BLaER1 (cell line): ENCODE results near the gene CCDC92.
"Not testable (repeated sequence)": the region's sequence is repeated elsewhere in the genome, so short reads cannot be mapped to it uniquely, and the experiment has no call there.

ENCODE experiments used
- H3K27ac ChIP-seq: shearing (Covaris generic); formaldehyde crosslinking; 2 replicates; pipeline ENCODE4 v1.8.1; 2022
- H3K27me3 ChIP-seq: shearing (Covaris generic); formaldehyde crosslinking; 2 replicates; pipeline ENCODE4 v1.8.1; 2022
- H3K36me3 ChIP-seq: shearing (Covaris generic); formaldehyde crosslinking; 2 replicates; pipeline ENCODE4 v1.8.1; 2022
- H3K4me1 ChIP-seq: shearing (Covaris generic); formaldehyde crosslinking; 2 replicates; pipeline ENCODE4 v1.8.1; 2022
- H3K4me2 ChIP-seq: shearing (Covaris generic); formaldehyde crosslinking; 2 replicates; pipeline ENCODE4 v1.8.1; 2022
- H3K4me3 ChIP-seq: shearing (Covaris generic); formaldehyde crosslinking; 2 replicates; pipeline ENCODE4 v1.8.1; 2022
- H3K9ac ChIP-seq: shearing (Covaris generic); formaldehyde crosslinking; 2 replicates; pipeline ENCODE4 v1.8.1; 2022
- H3K9me3 ChIP-seq: shearing (Covaris generic); formaldehyde crosslinking; 2 replicates; pipeline ENCODE4 v1.8.1; 2022
- H4K20me1 ChIP-seq: shearing (Covaris generic); formaldehyde crosslinking; 2 replicates; pipeline ENCODE4 v1.8.1; 2022
- Cebpa-rat ChIP-seq: shearing (Covaris generic); IDR thresholded peaks from 2 replicates; pipeline ENCODE4 v1.8.1; 2022

The CCDC92 gene

DNA sequence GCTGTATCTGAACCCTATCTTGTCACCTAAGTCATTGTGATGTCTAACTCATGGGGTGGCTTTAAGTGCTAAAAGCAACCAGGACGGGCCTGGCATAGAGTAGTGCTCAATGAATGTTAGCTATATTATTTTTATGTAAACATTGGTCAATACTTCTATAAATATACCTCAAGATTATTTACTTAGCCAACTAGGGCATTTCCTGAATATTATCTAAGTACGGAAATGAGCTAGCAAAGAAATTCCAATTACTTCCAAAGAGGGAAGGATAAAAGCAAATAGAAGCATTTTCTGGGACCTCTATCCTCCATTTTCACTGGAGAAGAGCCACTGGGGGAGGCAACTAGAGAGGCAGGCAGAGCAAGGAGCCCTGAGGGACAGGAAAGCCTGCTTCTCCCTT lies 20.6 kb downstream of the CCDC92 start:
- Histone ChIP-seq H3K9me3 (no peaks in the 10 kb centered on the region), H3K4me2 (no peak overlapping the region), H3K4me1 (peaks cover 4% of the 10 kb centered on the region), H3K27ac (no peak overlapping the region), H3K9ac (no peak overlapping the region), H3K4me3 (no peak overlapping the region), H3K36me3 (peaks cover 4% of the 10 kb centered on the region; the same call in 1 of the 2 replicates), H4K20me1 (peaks cover 7% of the 10 kb centered on the region; the same call in 1 of the 2 replicates), H3K27me3 (no peaks in the 10 kb centered on the region)
- no peak for TF ChIP-seq Cebpa-rat

DNA sequence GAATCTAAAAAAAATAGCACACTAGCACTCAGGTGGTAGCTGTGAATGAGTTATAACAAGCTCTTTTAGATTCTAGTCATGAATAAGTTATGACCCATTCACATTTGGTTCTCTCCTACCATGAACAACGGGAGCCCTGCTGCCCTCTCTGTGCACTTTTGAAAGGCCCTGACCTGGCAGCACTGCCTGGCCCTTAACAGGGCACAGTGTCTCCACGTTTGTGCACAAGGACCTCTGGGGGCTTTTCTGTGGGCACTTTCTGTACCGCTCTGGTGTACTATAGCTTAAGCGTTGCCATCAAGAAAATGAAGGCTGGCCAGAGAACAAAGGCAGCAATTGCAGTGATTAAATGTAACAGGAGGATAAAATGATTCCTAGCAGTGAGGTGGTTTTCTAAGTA lies 21.2 kb downstream of the CCDC92 start:
- Histone ChIP-seq H3K36me3 (peaks cover 4% of the 10 kb centered on the region; the same call in 1 of the 2 replicates), H3K9ac (no peak overlapping the region), H3K4me1 (peaks cover 4% of the 10 kb centered on the region; the same call in 1 of the 2 replicates), H3K4me2 (no peak overlapping the region), H3K27ac (no peak overlapping the region), H3K27me3 (no peaks in the 10 kb centered on the region), H3K9me3 (no peaks in the 10 kb centered on the region), H3K4me3 (no peak overlapping the region), H4K20me1 (peaks cover 7% of the 10 kb centered on the region; the same call in 1 of the 2 replicates)
- TF ChIP-seq Cebpa-rat: no peak

DNA sequence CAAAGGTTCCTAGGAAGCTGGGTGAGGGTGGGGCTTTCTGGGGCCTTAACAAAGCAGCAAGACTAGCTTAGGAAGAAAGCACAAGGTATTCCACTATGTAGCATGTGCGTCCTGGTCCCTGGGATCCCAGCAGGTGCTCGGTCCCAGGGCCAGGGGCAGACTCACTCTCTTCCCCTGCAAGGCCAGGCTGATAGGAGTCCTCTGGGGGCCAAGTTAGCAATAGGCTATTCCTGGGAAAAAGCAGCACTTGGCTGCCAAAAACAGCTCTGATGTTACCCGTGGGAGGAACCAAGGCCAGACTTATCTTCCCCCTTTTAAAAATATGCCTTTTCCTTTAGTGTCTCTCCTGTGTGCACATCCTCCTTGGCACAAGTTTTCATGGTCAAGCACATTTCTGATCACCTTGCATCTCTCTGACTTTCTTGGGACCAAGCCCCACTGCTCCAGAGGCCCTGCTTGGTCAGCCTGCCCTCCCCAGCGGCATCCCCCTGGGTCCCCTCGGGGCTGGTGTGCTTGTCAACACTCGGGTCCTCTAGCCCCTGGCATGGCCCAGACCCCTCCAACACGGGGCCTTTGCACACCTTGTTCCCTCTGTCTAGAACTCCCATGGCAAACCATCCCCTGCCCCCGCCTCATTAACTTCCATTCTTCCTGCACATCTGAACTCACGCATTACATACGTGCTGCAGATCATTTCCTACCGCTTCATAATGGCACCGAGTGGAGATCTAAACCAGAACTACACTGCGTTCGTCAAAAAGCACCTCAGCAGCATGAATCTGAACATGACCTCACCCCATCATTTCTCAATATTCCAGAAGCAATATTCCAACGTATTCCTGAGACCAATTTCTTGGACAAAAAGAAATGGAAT lies 21.9 kb downstream of the CCDC92 start:
- H3K27ac ChIP-seq: no peak overlapping the region
- H3K9ac ChIP-seq: no peak overlapping the region
- peaks cover 7% of the 10 kb centered on the region; the same call in 1 of the 2 replicates for H4K20me1 ChIP-seq
- H3K9me3 ChIP-seq: no peaks in the 10 kb centered on the region
- no peak for TF ChIP-seq Cebpa-rat
- H3K36me3 ChIP-seq: peaks cover 4% of the 10 kb centered on the region; the same call in 1 of the 2 replicates
- H3K27me3 ChIP-seq: no peaks in the 10 kb centered on the region
- H3K4me2 ChIP-seq: no peak overlapping the region
- peaks cover 4% of the 10 kb centered on the region; the same call in 1 of the 2 replicates for H3K4me1 ChIP-seq
- no peak overlapping the region for H3K4me3 ChIP-seq

DNA sequence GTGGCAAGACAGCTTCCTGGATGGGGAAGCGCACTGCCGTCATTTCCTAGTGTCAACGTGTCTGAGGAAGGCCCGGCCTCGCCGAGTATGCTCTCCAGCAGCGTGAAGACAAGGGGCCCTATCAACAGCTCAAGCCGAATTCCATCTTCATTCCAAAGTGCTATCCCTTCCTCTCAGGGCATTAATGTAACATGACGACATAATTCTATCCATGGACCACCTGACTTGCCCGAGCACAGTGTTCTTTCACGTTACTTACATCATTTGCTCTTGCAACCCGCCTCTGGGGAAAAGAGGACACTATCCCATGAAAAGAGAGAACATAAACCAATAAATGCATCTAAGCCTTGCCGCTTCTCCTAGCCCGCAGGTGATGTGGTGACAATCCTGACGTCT lies 22.9 kb downstream of the CCDC92 start:
- H3K4me2 ChIP-seq: no peak overlapping the region
- peaks cover 7% of the 10 kb centered on the region; the same call in 1 of the 2 replicates for H4K20me1 ChIP-seq
- no peak overlapping the region for H3K27ac ChIP-seq
- H3K9me3 ChIP-seq: no peaks in the 10 kb centered on the region
- H3K4me1 ChIP-seq: peaks cover 4% of the 10 kb centered on the region; the same call in 1 of the 2 replicates
- H3K27me3 ChIP-seq: no peaks in the 10 kb centered on the region
- TF ChIP-seq Cebpa-rat: no peak
- H3K9ac ChIP-seq: no peak overlapping the region
- H3K4me3 ChIP-seq: no peak overlapping the region
- H3K36me3 ChIP-seq: peaks cover 4% of the 10 kb centered on the region; the same call in 1 of the 2 replicates

DNA sequence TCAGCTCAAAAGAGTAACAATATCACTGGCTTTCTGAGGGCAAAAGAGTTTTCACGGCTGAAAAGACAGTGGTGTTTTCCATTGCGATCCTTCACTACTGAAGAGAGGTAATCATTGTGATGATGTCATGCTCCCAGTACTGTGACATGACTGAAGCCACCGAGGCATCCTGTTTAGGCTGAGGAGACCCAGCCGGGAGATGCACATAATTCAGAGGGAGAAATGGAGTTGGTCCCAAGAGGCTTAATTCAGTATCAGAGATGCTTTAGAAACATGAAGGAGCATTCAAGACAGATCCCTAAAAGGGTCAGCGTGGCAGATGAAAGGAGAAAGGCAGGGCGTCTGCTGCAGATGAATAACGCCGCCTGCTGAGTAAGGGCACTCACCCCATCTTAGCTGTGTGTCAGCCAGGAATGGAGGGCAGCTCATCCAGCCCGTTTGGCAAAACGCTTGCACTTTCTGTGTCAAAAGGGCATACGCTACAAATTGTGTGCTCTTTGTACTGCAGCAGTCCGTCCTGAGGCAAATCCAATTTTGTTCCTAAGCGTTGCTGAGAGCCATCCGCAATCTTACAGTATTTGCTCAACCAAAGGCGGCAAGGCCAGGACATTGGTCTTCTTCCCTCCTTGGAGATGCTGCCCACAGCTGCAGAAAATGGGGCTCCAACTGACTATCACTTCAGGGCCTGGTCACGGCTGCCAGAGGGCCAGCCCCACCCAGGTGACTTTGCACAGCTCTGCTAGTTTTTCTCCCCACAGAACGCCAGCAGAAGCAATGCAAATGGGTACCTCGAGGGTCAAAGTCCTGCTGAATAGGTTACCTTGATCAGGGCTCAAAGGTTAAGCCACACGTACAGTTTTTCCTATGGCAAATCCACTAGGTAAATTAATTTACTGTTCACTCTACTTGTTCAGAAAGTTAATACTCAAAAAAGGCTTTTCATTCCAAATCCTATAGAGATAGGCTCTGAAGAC lies 23.5 kb downstream of the CCDC92 start:
- TF ChIP-seq Cebpa-rat: no peak
- H3K4me1 ChIP-seq: peaks cover 9% of the 10 kb centered on the region
- no peak overlapping the region for H3K4me3 ChIP-seq
- no peak overlapping the region for H3K9ac ChIP-seq
- no peaks in the 10 kb centered on the region for H3K27me3 ChIP-seq
- peaks cover 4% of the 10 kb centered on the region; the same call in 1 of the 2 replicates for H3K36me3 ChIP-seq
- no peak overlapping the region for H3K4me2 ChIP-seq
- no peak overlapping the region for H3K27ac ChIP-seq
- peaks cover 7% of the 10 kb centered on the region; the same call in 1 of the 2 replicates for H4K20me1 ChIP-seq
- no peaks in the 10 kb centered on the region for H3K9me3 ChIP-seq

DNA sequence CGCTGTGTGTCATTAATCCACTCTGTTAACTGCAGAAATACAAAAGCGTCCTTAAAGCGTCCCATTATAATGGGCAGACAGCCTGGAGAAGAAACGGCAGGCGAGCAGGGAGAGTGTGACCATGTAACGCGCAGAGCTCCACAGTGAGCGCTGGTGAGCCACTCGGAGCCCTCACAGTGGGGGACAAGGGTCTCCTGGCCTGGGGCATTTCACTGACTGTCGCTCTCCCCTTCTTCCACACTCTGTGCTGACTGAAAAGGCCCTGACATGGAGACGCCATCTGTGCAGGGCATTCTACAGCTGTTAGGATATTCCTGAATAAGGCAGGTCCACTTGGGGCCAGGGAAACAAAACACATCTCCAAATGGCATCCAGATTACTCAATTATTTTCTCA lies 24.2 kb downstream of the CCDC92 start:
- Histone ChIP-seq H3K4me1 (peaks cover 16% of the 10 kb centered on the region), H3K9me3 (no peaks in the 10 kb centered on the region), H3K9ac (no peak overlapping the region), H3K36me3 (peaks cover 8% of the 10 kb centered on the region; the same call in 1 of the 2 replicates), H4K20me1 (peaks cover 7% of the 10 kb centered on the region; the same call in 1 of the 2 replicates), H3K27ac (no peak overlapping the region), H3K27me3 (no peaks in the 10 kb centered on the region), H3K4me2 (no peak overlapping the region), H3K4me3 (no peak overlapping the region)
- no peak for TF ChIP-seq Cebpa-rat

DNA sequence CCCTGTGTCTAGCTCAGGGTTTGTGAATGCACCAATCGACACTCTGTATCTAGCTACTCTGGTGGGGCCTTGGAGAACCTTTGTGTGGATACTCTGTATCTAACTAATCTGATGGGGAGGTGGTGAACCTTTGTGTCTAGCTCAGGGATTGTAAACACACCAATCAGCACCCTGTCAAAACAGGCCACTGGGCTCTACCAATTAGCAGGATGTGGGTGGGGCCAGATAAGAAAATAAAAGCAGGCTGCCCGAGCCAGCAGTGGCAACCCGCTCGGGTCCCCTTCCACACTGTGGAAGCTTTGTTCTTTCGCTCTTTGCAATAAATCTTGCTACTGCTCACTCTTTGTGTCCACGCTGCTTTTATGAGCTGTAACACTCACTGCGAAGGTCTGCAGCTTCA lies 25.1 kb downstream of the CCDC92 start:
- peaks cover 17% of the 10 kb centered on the region; the same call in 1 of the 2 replicates for H3K36me3 ChIP-seq
- H4K20me1 ChIP-seq: not testable (repeated sequence)
- H3K4me1 ChIP-seq: peaks cover 18% of the 10 kb centered on the region

DNA sequence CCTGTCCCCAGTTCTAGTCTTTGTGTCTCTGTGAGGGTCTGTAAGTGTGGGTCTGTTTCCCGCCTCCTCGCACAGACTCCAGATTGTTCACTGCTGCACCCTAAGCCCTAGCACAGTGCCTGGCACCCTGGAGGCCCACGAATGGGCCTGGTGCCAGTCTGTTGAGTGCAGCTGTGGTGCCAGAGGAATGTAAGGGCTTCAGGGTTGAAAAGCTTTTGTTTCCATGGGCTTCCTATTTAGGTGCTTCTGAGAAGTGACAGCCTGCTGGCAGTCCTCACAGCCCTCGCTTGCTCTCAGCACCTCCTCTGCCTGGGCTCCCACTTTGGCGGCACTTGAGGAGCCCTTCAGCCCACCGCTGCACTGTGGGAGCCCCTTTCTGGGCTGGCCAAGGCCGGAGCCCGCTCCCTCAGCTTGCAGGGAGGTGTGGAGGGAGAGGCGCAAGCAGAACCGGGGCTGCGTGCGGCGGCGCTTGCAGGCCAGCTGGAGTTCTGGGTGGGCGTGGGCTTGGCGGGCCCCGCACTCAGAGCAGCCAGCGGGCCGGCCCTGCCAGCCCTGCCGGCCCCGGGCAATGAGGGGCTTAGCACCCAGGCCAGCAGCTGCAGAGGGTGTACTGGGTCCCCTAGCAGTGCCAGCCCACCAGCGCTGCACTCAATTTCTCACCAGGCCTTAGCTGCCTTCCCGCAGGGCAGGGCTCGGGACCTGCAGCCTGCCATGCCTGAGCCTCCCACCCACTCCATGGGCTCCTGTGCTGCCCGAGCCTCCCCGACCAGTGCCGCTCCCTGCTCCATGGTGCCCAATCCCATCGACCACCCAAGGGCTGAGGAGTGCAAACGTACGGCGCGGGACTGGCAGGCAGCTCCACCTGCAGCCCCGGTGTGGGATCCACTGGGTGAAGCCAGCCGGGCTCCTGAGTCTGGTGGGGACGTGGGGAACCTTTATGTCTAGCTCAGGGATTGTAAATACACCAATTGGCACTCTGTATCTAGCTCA lies 25.8 kb downstream of the CCDC92 start:
- not testable (repeated sequence) for H3K4me2 ChIP-seq, H4K20me1 ChIP-seq, H3K9ac ChIP-seq, H3K4me3 ChIP-seq, H3K9me3 ChIP-seq, H3K27me3 ChIP-seq, H3K27ac ChIP-seq
- H3K4me1 ChIP-seq: peaks cover 14% of the 10 kb centered on the region
- H3K36me3 ChIP-seq: peaks cover 24% of the 10 kb centered on the region

More for the DNA sequence above, 25.1 kb downstream of the CCDC92 start:
- not testable (repeated sequence) for H3K27me3 ChIP-seq, H3K4me2 ChIP-seq, H3K9ac ChIP-seq, H3K4me3 ChIP-seq, H3K9me3 ChIP-seq, H3K27ac ChIP-seq

DNA sequence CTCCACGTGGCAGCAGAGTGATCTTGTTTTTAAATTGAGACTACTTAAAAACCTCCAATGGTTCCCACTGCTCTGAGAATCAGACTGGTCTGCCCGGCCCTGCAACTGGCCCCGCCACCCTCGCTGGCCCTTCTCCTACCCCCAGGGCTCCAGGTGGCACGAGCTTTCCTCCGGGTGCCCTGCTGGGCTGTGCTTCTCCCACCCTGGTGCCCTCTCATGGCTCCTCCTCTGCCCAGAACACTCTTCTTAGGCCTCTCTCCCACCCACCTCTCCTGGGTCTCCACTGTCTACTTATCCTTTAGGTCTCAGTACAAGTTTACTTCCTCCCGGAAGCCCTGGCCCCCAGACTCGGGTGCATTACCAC lies 26.5 kb downstream of the CCDC92 start:
- Histone ChIP-seq H4K20me1 (peaks cover 7% of the 10 kb centered on the region; the same call in 1 of the 2 replicates), H3K9me3 (peaks cover 10% of the 10 kb centered on the region), H3K36me3 (peaks cover 31% of the 10 kb centered on the region), H3K4me2 (no peak overlapping the region), H3K9ac (no peak overlapping the region), H3K4me1 (peaks cover 14% of the 10 kb centered on the region), H3K27me3 (no peaks in the 10 kb centered on the region), H3K27ac (no peak overlapping the region), H3K4me3 (no peak overlapping the region)
- TF ChIP-seq Cebpa-rat: no peak
